H9 (cell line): ENCODE data around the gene SYNE2. TPM values are rescaled to one million over a fixed set of nuclear protein-coding genes. Genes with fewer than 3 reads are reported as not detected.

Source experiments
- DNase-seq: peaks from one replicate; pipeline ENCODE4 v3.0.0-alpha.2; 2017
- H2AFZ ChIP-seq: one replicate; pipeline ENCODE4 v1.6.1; 2013; ENCODE audit warnings: mild to moderate bottlenecking, low read length, control low read depth, moderate library complexity
- H2AK5ac ChIP-seq: 2 replicates; pipeline ENCODE4 v1.6.1; 2013; ENCODE audit warnings: low read length, control low read depth, mixed read lengths; ENCODE audit not compliant: insufficient read length
- H2BK120ac ChIP-seq: one replicate; pipeline ENCODE4 v1.6.1; 2013; ENCODE audit warnings: low read depth, mild to moderate bottlenecking, low read length, control low read depth, inconsistent platforms; ENCODE audit not compliant: poor library complexity, severe bottlenecking
- H2BK12ac ChIP-seq: 2 replicates; pipeline ENCODE4 v1.6.1; 2013; ENCODE audit warnings: low read length, control low read depth, mixed read lengths, low read depth; ENCODE audit not compliant: insufficient read length
- H2BK15ac ChIP-seq: 2 replicates; pipeline ENCODE4 v1.6.1; 2013; ENCODE audit warnings: low read depth, low read length, control low read depth
- H2BK20ac ChIP-seq: one replicate; pipeline ENCODE4 v1.6.1; 2013; ENCODE audit warnings: low read depth, mild to moderate bottlenecking, low read length, control low read depth, inconsistent platforms; ENCODE audit not compliant: poor library complexity, severe bottlenecking
- H2BK5ac ChIP-seq: 2 replicates; pipeline ENCODE4 v1.6.1; 2013; ENCODE audit warnings: low read length, control low read depth, mixed read lengths; ENCODE audit not compliant: insufficient read length
- H3K14ac ChIP-seq: 2 replicates; pipeline ENCODE4 v1.6.1; 2013; ENCODE audit warnings: low read length, control low read depth; ENCODE audit not compliant: insufficient read depth
- H3K18ac ChIP-seq: 2 replicates; pipeline ENCODE4 v1.6.1; 2013; ENCODE audit warnings: low read depth, mild to moderate bottlenecking, mixed read lengths, low read length, control low read depth; ENCODE audit not compliant: insufficient read length
- H3K23ac ChIP-seq: 2 replicates; pipeline ENCODE4 v1.6.1; 2013; ENCODE audit warnings: low read length, control low read depth, mixed read lengths, low read depth; ENCODE audit not compliant: insufficient read length
- H3K23me2 ChIP-seq: 2 replicates; pipeline ENCODE4 v1.6.1; 2013; ENCODE audit warnings: low read depth, mild to moderate bottlenecking, mixed read lengths, low read length, control low read depth; ENCODE audit not compliant: insufficient read length, poor library complexity, severe bottlenecking
- H3K27ac ChIP-seq: 2 replicates; pipeline ENCODE4 v1.5.1; 2013; ENCODE audit warnings: low read length, control low read depth, mixed read lengths, low read depth; ENCODE audit not compliant: insufficient read length
- H3K27me3 ChIP-seq: 2 replicates; pipeline ENCODE4 v1.6.1; 2013; ENCODE audit warnings: low read length, control low read depth, inconsistent platforms; ENCODE audit not compliant: insufficient read depth
- H3K4ac ChIP-seq: 2 replicates; pipeline ENCODE4 v1.6.1; 2013; ENCODE audit warnings: low read depth, mild to moderate bottlenecking, control low read depth, inconsistent platforms, low read length, moderate library complexity
- H3K4me1 ChIP-seq: 2 replicates; pipeline ENCODE4 v1.6.1; 2013; ENCODE audit warnings: low read length, control low read depth, inconsistent platforms; ENCODE audit not compliant: insufficient read depth
- H3K4me2 ChIP-seq: 2 replicates; pipeline ENCODE4 v1.6.1; 2013; ENCODE audit warnings: low read length, control low read depth, mixed read lengths; ENCODE audit not compliant: insufficient read length, insufficient read depth
- H3K56ac ChIP-seq: 2 replicates; pipeline ENCODE4 v1.6.1; 2013; ENCODE audit warnings: low read depth, mild to moderate bottlenecking, mixed read lengths, low read length, control low read depth; ENCODE audit not compliant: insufficient read length
- H3K79me1 ChIP-seq: 2 replicates; pipeline ENCODE4 v1.6.1; 2013; ENCODE audit warnings: low read depth, mild to moderate bottlenecking, moderate library complexity, low read length, control low read depth, inconsistent platforms; ENCODE audit not compliant: insufficient read depth, poor library complexity, severe bottlenecking
- H3K79me2 ChIP-seq: 2 replicates; pipeline ENCODE4 v1.6.1; 2013; ENCODE audit warnings: low read length, control low read depth, inconsistent platforms; ENCODE audit not compliant: insufficient read depth
- H3K9ac ChIP-seq: 2 replicates; pipeline ENCODE4 v1.6.1; 2013; ENCODE audit warnings: low read length, control low read depth, mixed read lengths; ENCODE audit not compliant: insufficient read length; ENCODE audit errors: extremely low read depth
- H3K9me3 ChIP-seq: one replicate; pipeline ENCODE4 v1.6.1; 2013; ENCODE audit warnings: low read depth, low read length, inconsistent platforms; ENCODE audit not compliant: control insufficient read depth
- H3T11ph ChIP-seq: one replicate; pipeline ENCODE4 v1.6.1; 2013; ENCODE audit warnings: mild to moderate bottlenecking, low read length, control low read depth, inconsistent platforms
- H4K20me1 ChIP-seq: one replicate; pipeline ENCODE4 v1.6.1; 2013; ENCODE audit not compliant: control insufficient read depth, insufficient read length, insufficient read depth
- H4K5ac ChIP-seq: 2 replicates; pipeline ENCODE4 v1.6.1; 2013; ENCODE audit warnings: low read depth, mild to moderate bottlenecking, mixed read lengths, low read length, control low read depth; ENCODE audit not compliant: insufficient read length
- H4K8ac ChIP-seq: replicated peaks from 2 replicates; pipeline ENCODE4 v1.6.1; 2013; ENCODE audit warnings: low read length, control low read depth, mixed read lengths, low read depth; ENCODE audit not compliant: insufficient read length
- H4K91ac ChIP-seq: 2 replicates; pipeline ENCODE4 v1.6.1; 2013; ENCODE audit warnings: low read depth, mild to moderate bottlenecking, moderate library complexity, mixed read lengths, low read length, control low read depth; ENCODE audit not compliant: insufficient read length
- H3K27ac Mint-ChIP-seq, 3 experiments: 2 replicates in 2 of 3; 3 replicates in 1 of 3; pipeline ENCODE4 v1.8.0; 2020 to 2021; ENCODE audit warnings: mixed read lengths in 3 of 3, mild to moderate bottlenecking in 1 of 3, moderate library complexity in 1 of 3
- H3K27me3 Mint-ChIP-seq: 2 replicates; pipeline ENCODE4 v1.8.0; 2021; ENCODE audit warnings: low read depth, mild to moderate bottlenecking, moderate library complexity, mixed read lengths
- H3K36me3 Mint-ChIP-seq, 3 experiments: 2 replicates in 2 of 3; 3 replicates in 1 of 3; pipeline ENCODE4 v1.8.0; 2020 to 2021; ENCODE audit warnings: low read depth in 3 of 3, mixed read lengths in 3 of 3; ENCODE audit not compliant: insufficient read depth in 1 of 3
- H3K4me1 Mint-ChIP-seq, 2 experiments: 2 replicates each; pipeline ENCODE4 v1.8.0; 2020; ENCODE audit warnings: mixed read lengths in 2 of 2
- H3K4me3 Mint-ChIP-seq, 2 experiments: 2 replicates in 1 of 2; 3 replicates in 1 of 2; pipeline ENCODE4 v1.8.0; 2020 to 2021; ENCODE audit warnings: mild to moderate bottlenecking in 2 of 2, mixed read lengths in 2 of 2, moderate library complexity in 1 of 2
- H3K9me3 Mint-ChIP-seq, 2 experiments: 2 replicates in 1 of 2; 3 replicates in 1 of 2; pipeline ENCODE4 v1.8.0; 2020; ENCODE audit warnings: mild to moderate bottlenecking in 2 of 2, mixed read lengths in 2 of 2, moderate library complexity in 1 of 2
- WGBS: extraction: QIAGEN DNeasy Blood & Tissue Kit; methylation state at CpG from one replicate; pipeline ENCODE4 v1.1.7; 2013; ENCODE audit warnings: missing lambda C conversion rate, low lambda C conversion rate, mixed read lengths; ENCODE audit not compliant: insufficient read length; ENCODE audit errors: extremely low coverage; 5-methylcytosine and 5-hydroxymethylcytosine counted together
- total RNA-seq: library from RNA; stranded (reverse); gene quantifications from 2 replicates; pipeline ENCODE4 v1.2.1, GENCODE V29; 2021
- TF ChIP-seq, protein P1 (sequence below): fragments of 200-600 bp; sonication (generic); conservative IDR thresholded peaks from 3 replicates; pipeline ENCODE4 v1.8.0; 2021; ENCODE audit warnings: antibody characterized with exemption, mild to moderate bottlenecking

The SYNE2 gene
- total RNA-seq, 1 experiment from 2014 or later: 43.3 TPM

GRCh38 chr14:63899953-63900352 is 47.1 kb downstream of the SYNE2 start:
- no peak overlapping the region for H2BK20ac ChIP-seq
- Mint-ChIP-seq H3K4me3 (no peak overlapping the region), H3K9me3 (peaks cover 0 to 4% of the 10 kb centered on the region in 2 experiments; a peak in 2 of 5 replicates), H3K27ac (no peak overlapping the region; a peak in 2 of 7 replicates), H3K27me3 (no peaks in the 10 kb centered on the region), H3K36me3 (peaks cover 0 to 10% (median 6%) of the 10 kb centered on the region in 3 experiments), H3K4me1 (peaks cover 12 to 20% of the 10 kb centered on the region in 2 experiments; a peak in 3 of 4 replicates)
- H3K27me3 ChIP-seq: no peaks in the 10 kb centered on the region
- no peak overlapping the region for H3K18ac ChIP-seq
- H2AFZ ChIP-seq: no peak overlapping the region
- no peak overlapping the region for H2BK5ac ChIP-seq
- no peaks in the 10 kb centered on the region for H3K9me3 ChIP-seq
- H3K4me2 ChIP-seq: no peak overlapping the region
- H3K27ac ChIP-seq: no peak overlapping the region
- H2AK5ac ChIP-seq: no peak overlapping the region
- H4K20me1 ChIP-seq: no peaks in the 10 kb centered on the region
- H4K8ac ChIP-seq: no peak overlapping the region
- H3K23me2 ChIP-seq: no peaks in the 10 kb centered on the region
- no peak overlapping the region for H3K23ac ChIP-seq
- H4K5ac ChIP-seq: no peak overlapping the region
- no peak overlapping the region for H4K91ac ChIP-seq
- WGBS: no CpG with 5 or more reads among the region's 2 CpGs
- H3T11ph ChIP-seq: no peak overlapping the region
- no peak overlapping the region for H3K14ac ChIP-seq
- no peak overlapping the region for H3K56ac ChIP-seq
- no peak overlapping the region for H3K9ac ChIP-seq
- DNase-seq: no peak
- H2BK120ac ChIP-seq: no peak overlapping the region
- H3K79me1 ChIP-seq: no peaks in the 10 kb centered on the region
- H3K4me1 ChIP-seq: no peaks in the 10 kb centered on the region
- TF ChIP-seq, protein P1, sequence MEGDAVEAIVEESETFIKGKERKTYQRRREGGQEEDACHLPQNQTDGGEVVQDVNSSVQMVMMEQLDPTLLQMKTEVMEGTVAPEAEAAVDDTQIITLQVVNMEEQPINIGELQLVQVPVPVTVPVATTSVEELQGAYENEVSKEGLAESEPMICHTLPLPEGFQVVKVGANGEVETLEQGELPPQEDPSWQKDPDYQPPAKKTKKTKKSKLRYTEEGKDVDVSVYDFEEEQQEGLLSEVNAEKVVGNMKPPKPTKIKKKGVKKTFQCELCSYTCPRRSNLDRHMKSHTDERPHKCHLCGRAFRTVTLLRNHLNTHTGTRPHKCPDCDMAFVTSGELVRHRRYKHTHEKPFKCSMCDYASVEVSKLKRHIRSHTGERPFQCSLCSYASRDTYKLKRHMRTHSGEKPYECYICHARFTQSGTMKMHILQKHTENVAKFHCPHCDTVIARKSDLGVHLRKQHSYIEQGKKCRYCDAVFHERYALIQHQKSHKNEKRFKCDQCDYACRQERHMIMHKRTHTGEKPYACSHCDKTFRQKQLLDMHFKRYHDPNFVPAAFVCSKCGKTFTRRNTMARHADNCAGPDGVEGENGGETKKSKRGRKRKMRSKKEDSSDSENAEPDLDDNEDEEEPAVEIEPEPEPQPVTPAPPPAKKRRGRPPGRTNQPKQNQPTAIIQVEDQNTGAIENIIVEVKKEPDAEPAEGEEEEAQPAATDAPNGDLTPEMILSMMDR: no peak
- no peak overlapping the region for H3K4ac ChIP-seq
- H3K79me2 ChIP-seq: no peaks in the 10 kb centered on the region; the same call in 1 of the 2 replicates
- no peak overlapping the region for H2BK12ac ChIP-seq
- no peak overlapping the region for H2BK15ac ChIP-seq
